ENCODE measurements around the gene MS4A15. TPM values are rescaled to one million over a fixed set of nuclear protein-coding genes. Genes with fewer than 3 reads are reported as not detected.
"Not testable (repeated sequence)": the region's sequence is repeated elsewhere in the genome, so short reads cannot be mapped to it uniquely, and the experiment has no call there.

The MS4A15 gene, protein sequence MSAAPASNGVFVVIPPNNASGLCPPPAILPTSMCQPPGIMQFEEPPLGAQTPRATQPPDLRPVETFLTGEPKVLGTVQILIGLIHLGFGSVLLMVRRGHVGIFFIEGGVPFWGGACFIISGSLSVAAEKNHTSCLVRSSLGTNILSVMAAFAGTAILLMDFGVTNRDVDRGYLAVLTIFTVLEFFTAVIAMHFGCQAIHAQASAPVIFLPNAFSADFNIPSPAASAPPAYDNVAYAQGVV
- not detected for total RNA-seq

GRCh38 chr11:60756307-60757032 is at the start of gene MS4A15:
Gene MS4A15, plus strand, starts transcription at chr11:60756867. Its CDS starts 6,867 bp downstream, at chr11:60763734.
- no peaks in the 10 kb centered on the region for H3K27me3 ChIP-seq (ENCODE audit: insufficient read depth, low read length)
- no peaks in the 10 kb centered on the region for H3K9me3 ChIP-seq (ENCODE audit: low read depth, low read length)
- H3K4me1 ChIP-seq (ENCODE audit: insufficient read depth, low read length) = peaks cover 9% of the 10 kb centered on the region
- no peak within 1 kb of the TSS for H3K4me3 ChIP-seq (ENCODE audit: low read length)

GRCh38 chr11:60706931-60707330 is 49.7 kb upstream of the MS4A15 start:
- Histone ChIP-seq H3K27me3 (ENCODE audit: insufficient read depth, low read length) (no peaks in the 10 kb centered on the region), H3K4me3 (ENCODE audit: low read length) (no peak overlapping the region), H3K9me3 (ENCODE audit: low read depth, low read length) (no peaks in the 10 kb centered on the region), H3K4me1 (ENCODE audit: insufficient read depth, low read length) (no peaks in the 10 kb centered on the region)

DNA sequence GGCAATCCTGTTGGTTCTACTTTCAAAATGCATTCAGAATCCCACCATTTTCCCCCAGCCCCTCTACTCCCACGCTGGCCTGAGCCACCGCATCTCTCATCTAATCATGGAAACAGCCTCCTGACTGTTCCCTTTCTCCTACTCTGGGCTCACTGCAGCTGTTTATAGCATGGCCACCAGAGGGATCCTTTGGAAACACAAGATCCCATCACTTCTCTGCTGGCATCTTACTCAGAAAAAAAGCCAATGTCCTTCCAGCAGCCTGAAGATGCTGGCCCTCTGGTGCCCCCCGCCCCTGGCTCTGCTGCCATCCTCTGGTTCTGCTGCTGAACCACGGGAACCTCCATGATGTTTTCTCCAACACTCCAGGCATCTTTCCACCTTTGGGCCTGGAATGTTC is 46.2 kb upstream of the MS4A15 start:
- H3K9me3 ChIP-seq (ENCODE audit: low read depth, low read length) = no peaks in the 10 kb centered on the region
- no peaks in the 10 kb centered on the region for H3K27me3 ChIP-seq (ENCODE audit: insufficient read depth, low read length)
- no peaks in the 10 kb centered on the region for H3K4me1 ChIP-seq (ENCODE audit: insufficient read depth, low read length)
- no peak overlapping the region for H3K4me3 ChIP-seq (ENCODE audit: low read length)

DNA sequence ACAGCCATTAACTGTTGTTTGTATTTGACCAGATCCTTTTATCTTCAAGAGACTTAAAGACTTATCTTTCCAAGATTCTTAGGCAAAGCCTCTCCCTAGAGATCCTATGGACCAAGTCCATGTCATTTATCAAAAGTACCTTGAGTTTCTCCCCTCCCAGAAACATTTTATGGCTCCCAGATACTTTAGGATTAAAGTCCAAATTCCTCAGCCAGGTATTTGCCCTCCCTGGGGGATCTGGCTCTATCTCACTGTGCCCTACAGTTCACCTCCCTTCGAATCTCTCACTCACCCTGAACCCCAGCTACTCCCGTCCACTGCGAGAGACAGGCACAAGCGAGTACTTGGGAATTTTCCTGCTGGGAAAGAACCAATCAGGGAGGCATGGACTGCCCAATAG is 45.4 kb upstream of the MS4A15 start:
- no peaks in the 10 kb centered on the region for H3K4me1 ChIP-seq (ENCODE audit: insufficient read depth, low read length)
- H3K27me3 ChIP-seq (ENCODE audit: insufficient read depth, low read length) = no peaks in the 10 kb centered on the region
- no peaks in the 10 kb centered on the region for H3K9me3 ChIP-seq (ENCODE audit: low read depth, low read length)
- H3K4me3 ChIP-seq (ENCODE audit: low read length) = no peak overlapping the region

DNA sequence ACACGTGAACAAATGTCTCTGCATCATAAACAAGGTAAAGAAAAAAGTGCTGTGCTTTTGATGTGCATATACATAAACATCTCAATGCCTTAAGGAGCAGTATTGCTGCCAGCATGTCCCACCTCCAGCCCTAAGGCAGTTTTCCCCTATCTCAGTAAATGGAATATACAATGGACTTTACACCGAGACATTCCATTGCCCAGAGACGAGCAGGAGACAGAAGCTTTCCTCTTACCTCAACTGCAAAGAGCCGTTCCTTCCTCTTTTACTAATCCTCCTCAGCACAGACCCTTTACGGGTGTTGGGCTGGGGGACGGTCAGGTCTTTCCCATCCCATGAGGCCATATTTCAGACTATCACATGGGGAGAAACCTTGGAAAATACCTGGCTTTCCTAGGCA is 43.2 kb upstream of the MS4A15 start:
- H3K4me1 ChIP-seq (ENCODE audit: insufficient read depth, low read length); H3K27me3 ChIP-seq (ENCODE audit: insufficient read depth, low read length); H3K9me3 ChIP-seq (ENCODE audit: low read depth, low read length): not testable (repeated sequence)

DNA sequence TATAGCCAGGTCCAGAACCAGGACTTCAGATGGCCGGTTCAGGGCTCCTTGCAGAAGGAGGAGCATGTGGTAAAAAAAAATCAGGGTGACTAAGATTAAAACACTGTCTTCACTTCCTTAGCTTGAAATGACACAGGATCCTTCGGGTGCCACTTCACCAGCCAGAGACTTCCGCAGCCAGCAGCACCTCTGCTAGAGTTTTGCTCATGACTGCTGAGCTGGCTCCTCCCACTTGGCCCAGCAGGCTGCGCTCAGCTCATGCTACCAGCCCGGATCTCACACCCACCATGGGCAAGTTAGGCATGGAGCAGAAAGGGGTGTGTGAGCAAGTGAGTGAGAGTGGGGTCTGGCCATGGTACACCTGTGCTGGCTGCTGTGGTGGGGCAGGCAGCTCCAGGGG is 38.7 kb upstream of the MS4A15 start:
- H3K27me3 ChIP-seq (ENCODE audit: insufficient read depth, low read length) = no peaks in the 10 kb centered on the region
- H3K9me3 ChIP-seq (ENCODE audit: low read depth, low read length) = no peaks in the 10 kb centered on the region
- no peaks in the 10 kb centered on the region for H3K4me1 ChIP-seq (ENCODE audit: insufficient read depth, low read length)
- H3K4me3 ChIP-seq (ENCODE audit: low read length) = no peak overlapping the region

More for the DNA sequence above, 43.2 kb upstream of the MS4A15 start:
- H3K4me3 ChIP-seq (ENCODE audit: low read length) = not testable (repeated sequence)

GRCh38 chr11:60718524-60719316 is 37.9 kb upstream of the MS4A15 start:
- Histone ChIP-seq H3K27me3 (ENCODE audit: insufficient read depth, low read length) (no peaks in the 10 kb centered on the region), H3K9me3 (ENCODE audit: low read depth, low read length) (no peaks in the 10 kb centered on the region), H3K4me3 (ENCODE audit: low read length) (no peak overlapping the region), H3K4me1 (ENCODE audit: insufficient read depth, low read length) (no peaks in the 10 kb centered on the region)

DNA sequence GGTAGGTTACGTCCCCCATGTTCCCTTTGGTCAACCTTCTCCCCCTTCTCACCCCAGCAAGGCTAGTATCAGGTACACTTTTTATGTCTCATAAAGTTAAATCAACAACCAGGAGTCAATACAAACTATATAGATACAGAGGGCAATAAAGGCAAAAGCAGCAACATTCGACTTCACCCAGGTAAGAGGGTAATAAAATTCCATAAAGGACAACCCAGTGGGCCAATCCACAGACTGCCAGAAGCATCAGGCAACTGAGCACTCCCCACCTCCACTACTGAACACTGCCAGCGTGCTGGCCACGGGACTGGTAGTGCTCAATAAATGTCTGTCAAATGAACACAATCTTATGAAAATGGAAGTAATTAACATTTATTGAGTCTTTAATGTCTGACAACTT is 37.3 kb upstream of the MS4A15 start:
- Histone ChIP-seq H3K4me1 (ENCODE audit: insufficient read depth, low read length) (no peaks in the 10 kb centered on the region), H3K9me3 (ENCODE audit: low read depth, low read length) (no peaks in the 10 kb centered on the region), H3K4me3 (ENCODE audit: low read length) (no peak overlapping the region), H3K27me3 (ENCODE audit: insufficient read depth, low read length) (no peaks in the 10 kb centered on the region)

DNA sequence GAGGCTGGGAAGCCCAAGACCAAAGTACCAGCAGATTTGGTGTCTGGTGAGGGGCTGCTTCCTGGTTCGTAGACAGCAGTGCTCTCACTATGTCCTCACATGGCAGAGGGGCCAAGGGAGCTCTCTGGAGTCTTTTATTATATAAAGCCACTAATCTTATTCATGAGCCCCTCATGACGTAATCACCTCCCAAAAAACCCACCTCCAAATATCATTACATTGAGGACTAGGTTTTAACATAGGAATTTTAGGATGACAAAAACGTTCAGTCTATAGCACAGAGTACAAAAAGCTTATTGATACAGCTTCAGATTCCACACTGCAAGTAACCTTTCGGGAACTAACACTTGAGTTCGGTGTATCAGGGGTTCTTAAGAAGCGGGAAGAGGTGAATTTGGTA is 36.2 kb upstream of the MS4A15 start:
- no peaks in the 10 kb centered on the region for H3K9me3 ChIP-seq (ENCODE audit: low read depth, low read length)
- H3K4me3 ChIP-seq (ENCODE audit: low read length) = no peak overlapping the region
- no peaks in the 10 kb centered on the region for H3K27me3 ChIP-seq (ENCODE audit: insufficient read depth, low read length)
- no peaks in the 10 kb centered on the region for H3K4me1 ChIP-seq (ENCODE audit: insufficient read depth, low read length)

GRCh38 chr11:60724420-60724819 is 32.2 kb upstream of the MS4A15 start, which contains the start of gene MS4A18:
Gene MS4A18, plus strand, starts transcription at chr11:60724720.
- Histone ChIP-seq H3K4me3 (ENCODE audit: low read length) (no peak within 1 kb of the TSS), H3K9me3 (ENCODE audit: low read depth, low read length) (no peaks in the 10 kb centered on the region), H3K27me3 (ENCODE audit: insufficient read depth, low read length) (no peaks in the 10 kb centered on the region), H3K4me1 (ENCODE audit: insufficient read depth, low read length) (no peaks in the 10 kb centered on the region)

- Histone ChIP-seq H3K4me3 (ENCODE audit: low read length) (no peak overlapping the region), H3K27me3 (ENCODE audit: insufficient read depth, low read length) (no peaks in the 10 kb centered on the region), H3K4me1 (ENCODE audit: insufficient read depth, low read length) (no peaks in the 10 kb centered on the region), H3K9me3 (ENCODE audit: low read depth, low read length) (no peaks in the 10 kb centered on the region)
Measured at GRCh38 chr11:60725592-60725991, 31.1 kb upstream of the MS4A15 start.

DNA sequence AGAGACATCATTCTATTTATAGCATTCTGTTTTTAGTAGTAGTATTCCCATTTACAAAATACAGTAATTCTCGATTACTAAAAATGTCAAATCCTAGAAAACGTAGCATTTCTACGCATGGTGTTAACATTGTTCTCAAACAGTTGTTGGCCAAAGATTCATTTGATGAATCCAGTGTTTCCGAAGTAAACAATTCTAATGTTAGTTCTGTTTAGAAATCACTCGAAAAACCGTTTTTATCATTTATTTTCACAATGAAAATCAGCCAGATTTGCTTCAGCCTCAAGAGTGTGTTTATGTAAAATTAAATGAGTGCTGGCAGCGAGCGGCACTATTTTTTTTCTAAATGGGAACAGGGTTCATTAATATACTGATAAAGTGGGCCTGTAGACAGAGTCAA is 25.1 kb upstream of the MS4A15 start:
- Histone ChIP-seq H3K27me3 (ENCODE audit: insufficient read depth, low read length) (no peaks in the 10 kb centered on the region), H3K9me3 (ENCODE audit: low read depth, low read length) (no peaks in the 10 kb centered on the region), H3K4me1 (ENCODE audit: insufficient read depth, low read length) (no peaks in the 10 kb centered on the region), H3K4me3 (ENCODE audit: low read length) (no peak overlapping the region)

DNA sequence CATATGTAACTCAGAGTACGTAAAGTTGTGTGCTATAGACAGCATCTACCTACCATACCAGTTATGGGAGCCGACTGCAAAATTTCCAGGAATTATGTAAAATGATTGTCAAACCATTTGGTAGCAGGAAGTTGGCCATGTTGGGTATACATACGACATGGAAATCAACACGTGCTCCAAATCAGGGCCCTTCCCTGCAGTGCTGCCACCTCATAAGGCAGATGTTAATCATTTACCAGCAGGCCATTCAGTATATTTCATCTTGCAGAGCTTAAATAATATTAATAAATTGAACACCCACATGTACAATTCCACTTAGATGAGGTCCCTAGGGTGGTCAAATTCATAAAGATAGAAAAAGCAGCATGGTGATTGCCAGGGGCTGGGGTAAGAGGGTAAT is 22.4 kb upstream of the MS4A15 start:
- no peak overlapping the region for H3K4me3 ChIP-seq (ENCODE audit: low read length)
- no peaks in the 10 kb centered on the region for H3K9me3 ChIP-seq (ENCODE audit: low read depth, low read length)
- no peaks in the 10 kb centered on the region for H3K4me1 ChIP-seq (ENCODE audit: insufficient read depth, low read length)
- H3K27me3 ChIP-seq (ENCODE audit: insufficient read depth, low read length) = no peaks in the 10 kb centered on the region

DNA sequence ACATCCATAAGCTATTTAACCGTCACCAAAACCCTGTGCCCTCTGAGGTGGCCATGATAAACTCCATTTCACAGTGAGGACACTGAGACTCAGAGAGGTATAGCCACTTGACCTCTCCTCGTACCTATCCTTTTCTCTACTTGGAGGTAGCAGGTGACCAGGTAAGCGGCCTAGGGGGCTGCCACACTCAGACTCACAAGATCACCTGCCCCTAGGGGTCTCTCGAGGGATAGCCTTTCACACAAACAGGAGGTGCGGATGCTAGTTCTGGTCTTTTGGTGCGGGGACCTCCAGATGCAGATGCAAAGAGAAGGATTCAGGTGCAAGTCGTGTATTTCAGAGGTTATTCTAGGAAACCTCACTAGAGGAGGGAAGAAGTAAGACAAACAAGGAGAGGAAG is 17.6 kb upstream of the MS4A15 start:
- no peaks in the 10 kb centered on the region for H3K4me1 ChIP-seq (ENCODE audit: insufficient read depth, low read length)
- H3K27me3 ChIP-seq (ENCODE audit: insufficient read depth, low read length) = no peaks in the 10 kb centered on the region
- H3K9me3 ChIP-seq (ENCODE audit: low read depth, low read length) = no peaks in the 10 kb centered on the region
- no peak overlapping the region for H3K4me3 ChIP-seq (ENCODE audit: low read length)

- H3K4me1 ChIP-seq (ENCODE audit: insufficient read depth, low read length) = no peaks in the 10 kb centered on the region
- H3K27me3 ChIP-seq (ENCODE audit: insufficient read depth, low read length) = no peaks in the 10 kb centered on the region
- H3K9me3 ChIP-seq (ENCODE audit: low read depth, low read length) = no peaks in the 10 kb centered on the region
- H3K4me3 ChIP-seq (ENCODE audit: low read length) = no peak overlapping the region
Measured at GRCh38 chr11:60740573-60740972, 16.1 kb upstream of the MS4A15 start.

Measured in mononuclear cell (primary cell).